Adrenal gland (tissue), 5 donors: ENCODE measurements around the gene ZNF488.

Experiments used
- CTCF ChIP-seq, 6 experiments: fragments of 450-650 bp in 4 of 6; fragments of 200-600 bp in 2 of 6; sonication (generic) in 1 of 6; IDR thresholded peaks; 1 replicate in 5 of 6; 2 replicates in 1 of 6; pipeline versions ENCODE4 v1.5.1 to v1.8.0; 2016 to 2021; ENCODE audit warnings: antibody characterized with exemption in 6 of 6, mild to moderate bottlenecking in 2 of 6, moderate library complexity in 1 of 6
- POLR2A ChIP-seq, 2 donors: fragments of 450-650 bp; IDR thresholded peaks; one replicate each; pipeline ENCODE4 v1.6.1; 2017; ENCODE audit warnings: antibody characterized with exemption in 2 of 2, mild to moderate bottlenecking in 2 of 2, moderate library complexity in 1 of 2
- donor health status: DM: no; HTN: no; CAD: no.

GRCh38 chr10:47323087-47323486 is 61.0 kb downstream of the ZNF488 start:
- TF ChIP-seq POLR2A (IDR thresholded peaks at IDR 0.05), result no peak
- no peak for TF ChIP-seq CTCF (IDR thresholded peaks at IDR 0.05)
